Measurements from ENCODE around the gene CDH13. TPM values are rescaled to one million over a fixed set of nuclear protein-coding genes. Genes with fewer than 3 reads are reported as not detected.

The CDH13 gene
- total and polyA plus RNA-seq, 2 of the 8 experiments (the other 6 are each of a cell fraction or from before 2014, with no cell fraction given) = 2.3 to 2.4 TPM

DNA sequence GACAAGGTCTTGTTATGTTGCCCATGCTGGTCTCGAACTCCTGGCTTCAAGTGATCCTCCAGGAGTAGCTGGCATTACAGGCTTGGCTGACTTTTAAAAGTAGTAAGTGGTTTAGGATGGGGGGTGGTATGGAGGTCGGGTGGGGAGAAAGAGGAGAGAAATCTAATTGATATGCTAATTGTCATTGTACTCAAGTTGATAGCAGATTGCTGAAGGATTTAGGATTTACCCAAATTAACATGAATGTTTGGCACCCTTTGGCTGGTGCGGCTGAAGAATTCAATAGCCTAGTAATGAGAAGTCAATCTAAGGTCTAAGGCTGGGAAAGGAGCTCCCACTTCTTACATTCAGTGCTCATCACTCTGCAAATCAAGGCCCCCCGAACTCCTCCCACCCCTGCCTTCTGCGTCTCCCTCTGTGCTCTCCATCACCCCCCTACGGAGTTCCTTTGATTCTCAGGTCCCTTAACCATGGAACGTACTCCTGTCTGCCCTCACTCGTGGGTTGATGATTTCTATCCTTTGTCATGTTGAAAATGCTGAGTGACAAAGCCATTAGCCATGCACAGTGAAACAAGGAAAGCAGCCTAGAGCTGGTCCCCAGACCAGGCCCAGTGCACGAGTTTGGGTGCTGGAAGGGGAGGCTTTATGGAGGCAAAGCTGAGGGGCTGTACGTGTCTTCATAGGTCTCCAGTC is 17.3 kb downstream of the CDH13 start (continued):
- TF ChIP-seq GABPA (IDR thresholded peaks at IDR 0.05; ENCODE audit: borderline replicate concordance, insufficient read depth, low read length) (no peak), POLR2AphosphoS5 (IDR thresholded peaks at IDR 0.05; ENCODE audit: low read depth, low read length) (no peak), RNF2 (IDR thresholded peaks at IDR 0.05; ENCODE audit: borderline replicate concordance, low read depth, low read length, missing control alignments, poor library complexity, severe bottlenecking) (no peak), NANOG (IDR thresholded peaks at IDR 0.05; ENCODE audit: insufficient read depth, low read depth, low read length, poor library complexity, severe bottlenecking) (peak; percentile 93), EGR1 (IDR thresholded peaks at IDR 0.05; ENCODE audit: borderline replicate concordance, low read depth, low read length) (no peak), BCL11A (IDR thresholded peaks at IDR 0.05; ENCODE audit: low read depth in 2 of 2, low read length in 2 of 2) (no peak), SUZ12 (IDR thresholded peaks at IDR 0.05; ENCODE audit: low read length) (no peak)
- TF ChIP-seq, protein P1, sequence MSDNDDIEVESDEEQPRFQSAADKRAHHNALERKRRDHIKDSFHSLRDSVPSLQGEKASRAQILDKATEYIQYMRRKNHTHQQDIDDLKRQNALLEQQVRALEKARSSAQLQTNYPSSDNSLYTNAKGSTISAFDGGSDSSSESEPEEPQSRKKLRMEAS (IDR thresholded peaks at IDR 0.05) = no peak
